ENCODE results near the gene STX2.
"Not testable (repeated sequence)": the region's sequence is repeated elsewhere in the genome, so short reads cannot be mapped to it uniquely, and the experiment has no call there.

- TF ChIP-seq EZH2 (optimal IDR thresholded peaks at IDR 0.05; ENCODE audit: low read depth, low read length); EZH2phosphoT487 (IDR thresholded peaks at IDR 0.05; ENCODE audit: low read length): not testable (repeated sequence)
Observed at GRCh38 chr12:130887190-130887589, 48.1 kb upstream of the STX2 start.
